K562 (cell line): ENCODE results near the gene ST6GALNAC1. TPM values are rescaled to one million over a fixed set of nuclear protein-coding genes. Genes with fewer than 3 reads are reported as not detected.

ENCODE experiments used
- CBFB ChIP-seq: sonication (generic); formaldehyde crosslinking; IDR thresholded peaks from 2 replicates; pipeline ENCODE4 v1.4.0; 2020; ENCODE audit warnings: mild to moderate bottlenecking, missing genetic modification reagents
- DLX4 ChIP-seq: fragments of 250-450 bp; sonication (Bioruptor Pico); IDR thresholded peaks from 2 replicates; pipeline ENCODE4 v1.6.1; 2021; ENCODE audit warnings: mild to moderate bottlenecking
- FUS ChIP-seq: fragments of 200-400 bp; formaldehyde crosslinking; optimal IDR thresholded peaks from 2 replicates; pipeline ENCODE3; 2017; ENCODE audit warnings: low read depth, low read length
- JUNB ChIP-seq: fragments of 450-650 bp; formaldehyde crosslinking; conservative IDR thresholded peaks from 2 replicates; pipeline ENCODE4 v1.4.0; 2020; ENCODE audit warnings: mild to moderate bottlenecking
- MGA ChIP-seq: fragments of 450-650 bp; IDR thresholded peaks from 2 replicates; pipeline ENCODE4 v1.6.1; 2016; ENCODE audit warnings: mild to moderate bottlenecking, moderate library complexity
- NR2C2 ChIP-seq, 2 experiments: fragments of 200-800 bp in 1 of 2; sonication (Bioruptor generic) in 1 of 2; sonication (generic) in 1 of 2; formaldehyde crosslinking in 1 of 2; IDR thresholded peaks; 2 replicates each; pipeline versions ENCODE4 v1.6.1 to v1.8.0; 2016 to 2022; ENCODE audit warnings: mild to moderate bottlenecking in 1 of 2, missing compliant biosample characterization in 1 of 2, missing genetic modification characterization in 1 of 2, missing genetic modification reagents in 1 of 2
- PATZ1 ChIP-seq: fragments of 250-450 bp; sonication (Bioruptor Pico); IDR thresholded peaks from 2 replicates; pipeline ENCODE4 v1.5.0; 2020; ENCODE audit warnings: mild to moderate bottlenecking, borderline replicate concordance
- PML ChIP-seq: IDR thresholded peaks from 2 replicates; pipeline ENCODE4 v1.6.1; 2012; ENCODE audit warnings: low read length, inconsistent platforms
- RBM22 ChIP-seq: fragments of 200-400 bp; formaldehyde crosslinking; IDR thresholded peaks from 2 replicates; pipeline ENCODE4 v1.6.1; 2018; ENCODE audit warnings: low read length, low read depth; ENCODE audit not compliant: poor library complexity, severe bottlenecking
- ZBTB33 ChIP-seq: sonication (generic); formaldehyde crosslinking; IDR thresholded peaks from 2 replicates; pipeline ENCODE4 v1.8.1; 2023; ENCODE audit warnings: mild to moderate bottlenecking, missing genetic modification reagents
- ZEB2 ChIP-seq: fragments of 450-650 bp; IDR thresholded peaks from 2 replicates; pipeline ENCODE4 v1.6.1; 2016
- ZNF384 ChIP-seq: IDR thresholded peaks from 2 replicates; pipeline ENCODE4 v1.6.1; 2012; ENCODE audit warnings: low read depth, low read length, improper control_type of control experiment
- polyA plus RNA-seq, 8 experiments: library from polyadenylated mRNA; depleted of rRNA in 4 of 8; stranded (reverse) in 5 of 8; unstranded in 3 of 8; fragments of >200 nt; fragmentation: Nextera tagmentation in 2 of 8; fragmentation: Illumina TruSeq in 1 of 8; extraction: Ambion mirVana in 2 of 8; extraction: Trizol in 1 of 8; gene quantifications; 2 replicates each; pipeline versions ENCODE4 v1.2.1 to v1.2.3, GENCODE V29; 2011 to 2014; ENCODE audit warnings: inconsistent platforms in 1 of 8, missing spikeins in 1 of 8
- total RNA-seq, 7 experiments: library from RNA; depleted of rRNA in 6 of 7; stranded (reverse); fragments of >200 nt in 6 of 7; fragmentation: Illumina TruSeq in 2 of 7; extraction: Trizol in 2 of 7; gene quantifications; 2 replicates each; pipeline versions ENCODE4 v1.2.1 to v1.2.3, GENCODE V29; 2011 to 2021; ENCODE audit warnings: low replicate concordance in 1 of 7

The ST6GALNAC1 gene
- total and polyA plus RNA-seq, 9 of the 15 experiments (the other 6 are each of a cell fraction or from before 2014, with no cell fraction given) = 20.6 to 68.4 (median 50.5) TPM

GRCh38 chr17:76689859-76690258 lies 46.3 kb upstream of the ST6GALNAC1 start (continued):
- TF ChIP-seq DLX4 (CRISPR knock-in tag) = no peak
- TF ChIP-seq MGA = 0 out of 2 replicates have a peak, but pooled peaks have one; percentile 18
- no peak for TF ChIP-seq NR2C2 (CRISPR knock-in tag; IDR thresholded peaks at IDR 0.05)
- TF ChIP-seq NR2C2 (tag; IDR thresholded peaks at IDR 0.05) = 0 out of 2 replicates have a peak, but pooled peaks have one; percentile 37
- no peak for TF ChIP-seq RBM22
- no peak for TF ChIP-seq FUS
- TF ChIP-seq JUNB (CRISPR knock-in tag) = no peak
- no peak for TF ChIP-seq ZBTB33 (CRISPR knock-in tag)
- peak; percentile 89 for TF ChIP-seq ZNF384
- no peak for TF ChIP-seq PATZ1 (CRISPR knock-in tag)
- TF ChIP-seq CBFB (CRISPR knock-in tag) = no peak
- TF ChIP-seq PML = no peak
- peak; percentile 33; the same call in 1 of the 2 replicates for TF ChIP-seq ZEB2
